Neuronal stem cell (in vitro differentiated cells): Measurements from ENCODE around the gene WDR81.
A peak's percentile ranks its signal among the peaks of the same experiment; 100 is the strongest.

Source experiments
- DNase-seq: peaks from one replicate; pipeline ENCODE4 v3.0.0-alpha.2; 2013; ENCODE audit warnings: low spot score
- H2AFZ ChIP-seq: one replicate; pipeline ENCODE4 v1.6.1; 2013; ENCODE audit warnings: mild to moderate bottlenecking, low read length, inconsistent platforms
- H2AK5ac ChIP-seq: 2 replicates; pipeline ENCODE4 v1.6.1; 2013; ENCODE audit warnings: low read depth, mild to moderate bottlenecking, inconsistent platforms, low read length, moderate library complexity, mixed read lengths
- H2BK120ac ChIP-seq: 2 replicates; pipeline ENCODE4 v1.6.1; 2013; ENCODE audit warnings: low read depth, mild to moderate bottlenecking, inconsistent platforms, low read length, moderate library complexity, mixed read lengths
- H2BK12ac ChIP-seq: one replicate; pipeline ENCODE4 v1.6.1; 2013; ENCODE audit warnings: low read length, inconsistent platforms
- H2BK15ac ChIP-seq: 2 replicates; pipeline ENCODE4 v1.6.1; 2013; ENCODE audit warnings: mild to moderate bottlenecking, low read length, inconsistent platforms, mixed read lengths
- H2BK5ac ChIP-seq: one replicate; pipeline ENCODE4 v1.6.1; 2013; ENCODE audit warnings: inconsistent platforms, mild to moderate bottlenecking, low read length, moderate library complexity
- H3K14ac ChIP-seq: one replicate; pipeline ENCODE4 v1.6.1; 2013; ENCODE audit warnings: low read length, inconsistent platforms
- H3K18ac ChIP-seq: 2 replicates; pipeline ENCODE4 v1.6.1; 2013; ENCODE audit warnings: low read length, inconsistent platforms
- H3K23ac ChIP-seq: 2 replicates; pipeline ENCODE4 v1.6.1; 2013; ENCODE audit warnings: low read depth, mild to moderate bottlenecking, mixed read lengths, low read length, inconsistent platforms; ENCODE audit not compliant: poor library complexity
- H3K27ac ChIP-seq: replicated peaks from 3 replicates; pipeline ENCODE4 v1.5.1; 2013; ENCODE audit warnings: low read length, inconsistent platforms
- H3K27me3 ChIP-seq, 3 experiments: 2 replicates each; pipeline ENCODE4 v1.6.1; 2013; ENCODE audit warnings: low read length in 3 of 3, mild to moderate bottlenecking in 2 of 3, inconsistent platforms in 1 of 3, low read depth in 1 of 3, mixed read lengths in 1 of 3, moderate library complexity in 1 of 3; ENCODE audit not compliant: control insufficient read depth in 3 of 3, insufficient read depth in 3 of 3
- H3K36me3 ChIP-seq, 2 donors: replicated peaks in 1 of 2; 2 replicates each; pipeline ENCODE4 v1.6.1; 2013; ENCODE audit warnings: low read length in 2 of 2; ENCODE audit not compliant: control insufficient read depth in 2 of 2, insufficient read depth in 2 of 2
- H3K4ac ChIP-seq: 2 replicates; pipeline ENCODE4 v1.6.1; 2013; ENCODE audit warnings: inconsistent platforms, mild to moderate bottlenecking, low read length, moderate library complexity
- H3K4me1 ChIP-seq, 2 donors: 1 replicate in 1 of 2; 2 replicates in 1 of 2; pipeline ENCODE4 v1.6.1; 2013; ENCODE audit warnings: low read length in 2 of 2, low read depth in 1 of 2; ENCODE audit not compliant: control insufficient read depth in 2 of 2, insufficient read depth in 1 of 2
- H3K4me2 ChIP-seq: one replicate; pipeline ENCODE4 v1.6.1; 2013; ENCODE audit warnings: mild to moderate bottlenecking, low read length, inconsistent platforms; ENCODE audit not compliant: insufficient read depth, poor library complexity, severe bottlenecking
- H3K4me3 ChIP-seq, 2 donors: 2 replicates each; pipeline ENCODE4 v1.5.1; 2013; ENCODE audit warnings: low read length in 2 of 2, mild to moderate bottlenecking in 2 of 2, inconsistent platforms in 1 of 2, moderate library complexity in 1 of 2
- H3K79me1 ChIP-seq: one replicate; pipeline ENCODE4 v1.6.1; 2013; ENCODE audit warnings: low read depth, mild to moderate bottlenecking, inconsistent platforms, low read length, moderate library complexity
- H3K9ac ChIP-seq: one replicate; pipeline ENCODE4 v1.6.1; 2013; ENCODE audit warnings: mild to moderate bottlenecking, low read depth, low read length, inconsistent platforms; ENCODE audit not compliant: poor library complexity
- H3K9me3 ChIP-seq, 2 donors: replicated peaks in 1 of 2; 2 replicates each; pipeline versions ENCODE3 to v1.6.1; 2013; ENCODE audit warnings: low read length in 2 of 2, mild to moderate bottlenecking in 2 of 2, inconsistent platforms in 1 of 2, low read depth in 1 of 2, mixed read lengths in 1 of 2, moderate library complexity in 1 of 2; ENCODE audit not compliant: control insufficient read depth in 2 of 2, insufficient read depth in 1 of 2
- H4K8ac ChIP-seq: one replicate; pipeline ENCODE4 v1.6.1; 2013; ENCODE audit warnings: low read depth, mild to moderate bottlenecking, inconsistent platforms, low read length, moderate library complexity
- H4K91ac ChIP-seq: one replicate; pipeline ENCODE4 v1.6.1; 2013; ENCODE audit warnings: low read length, low read depth, mild to moderate bottlenecking, inconsistent platforms; ENCODE audit not compliant: poor library complexity
- WGBS, 2 donors: extraction: QIAGEN DNeasy Blood & Tissue Kit; methylation state at CpG; one replicate each; pipeline ENCODE4 v1.1.7; 2013; ENCODE audit warnings: missing lambda C conversion rate in 2 of 2, mixed read lengths in 1 of 2; ENCODE audit not compliant: insufficient read length in 2 of 2, insufficient replicate concordance in 1 of 2; ENCODE audit errors: extremely low coverage in 2 of 2; 5-methylcytosine and 5-hydroxymethylcytosine counted together

WDR81 gene

GRCh38 chr17:1753767-1754429 is 29.4 kb downstream of the WDR81 start:
- H3K4me1 ChIP-seq: peaks cover 3 to 10% of the 10 kb centered on the region in 2 donors
- peaks cover 1% of the 10 kb centered on the region for H3K79me1 ChIP-seq
- peak overlapping the region; percentile 85 for H4K91ac ChIP-seq
- peak overlapping the region; percentile 98 for H2AK5ac ChIP-seq
- peak overlapping the region; percentile 85 for H3K4ac ChIP-seq
- peak overlapping the region; percentile 87 for H3K18ac ChIP-seq
- WGBS, 2 donors: no CpG with 5 or more reads among the region's 23 CpGs
- H2BK5ac ChIP-seq: peak overlapping the region; percentile 57
- DNase-seq: no peak
- H2BK15ac ChIP-seq: no peak overlapping the region
- peak overlapping the region; percentile 97 for H3K23ac ChIP-seq
- H3K4me2 ChIP-seq: no peak overlapping the region
- no peak overlapping the region for H4K8ac ChIP-seq
- H2BK12ac ChIP-seq: peak overlapping the region; percentile 90
- H3K27ac ChIP-seq: no peak overlapping the region
- H3K27me3 ChIP-seq: peaks cover 0 to 11% (median 0%) of the 10 kb centered on the region in 3 experiments
- H2BK120ac ChIP-seq: no peak overlapping the region
- H3K14ac ChIP-seq: peak overlapping the region; percentile 64
- H3K9me3 ChIP-seq: peaks cover 0 to 1% of the 10 kb centered on the region in 2 donors
- H3K9ac ChIP-seq: no peak overlapping the region
- H3K36me3 ChIP-seq: no peaks in the 10 kb centered on the region
- H3K4me3 ChIP-seq: no peak overlapping the region
- H2AFZ ChIP-seq: peak overlapping the region; percentile 53

DNA sequence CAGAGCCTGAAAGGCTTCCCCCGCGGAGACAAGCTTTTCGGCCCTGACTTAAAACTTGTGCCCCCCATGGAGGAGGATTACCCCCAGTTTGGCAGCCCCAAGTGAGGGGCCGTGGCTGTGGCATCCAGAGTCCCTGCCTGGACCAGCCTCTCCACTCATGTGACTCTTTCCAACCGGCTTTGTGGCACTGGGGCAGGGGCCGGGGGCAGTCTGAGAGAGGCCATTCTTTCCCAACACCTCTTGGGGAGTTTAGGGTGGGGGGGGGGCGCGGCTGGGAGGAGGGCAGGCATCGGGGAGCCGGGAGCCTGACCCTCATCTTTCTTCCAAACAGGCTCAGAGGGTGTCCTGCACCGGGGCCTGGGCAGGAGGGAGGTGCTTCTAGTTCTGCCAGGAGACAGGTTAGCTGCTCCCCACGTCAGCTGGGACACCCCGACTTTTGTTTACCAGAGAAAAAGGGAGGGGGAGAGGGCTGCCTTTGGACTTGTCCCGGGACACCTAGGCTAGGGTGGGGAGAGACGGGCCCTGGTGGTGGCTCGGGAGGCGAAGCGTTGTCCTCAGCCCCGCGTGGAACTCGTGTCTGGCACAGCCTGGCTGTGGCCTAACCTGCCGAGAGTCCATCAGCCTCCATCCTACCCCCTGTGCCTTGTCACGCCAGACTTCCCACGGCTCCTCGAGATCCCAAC is 30.1 kb downstream of the WDR81 start:
- peak overlapping the region; percentile 92 for H2BK15ac ChIP-seq
- H4K91ac ChIP-seq: peak overlapping the region; percentile 85
- peak overlapping the region; percentile 83 for H3K18ac ChIP-seq
- H3K27ac ChIP-seq: no peak overlapping the region
- H4K8ac ChIP-seq: no peak overlapping the region
- peak overlapping the region; percentile 97 for H3K23ac ChIP-seq
- H3K4me2 ChIP-seq: no peak overlapping the region
- H3K36me3 ChIP-seq: no peaks in the 10 kb centered on the region
- no peak overlapping the region for H3K4me3 ChIP-seq
- no CpG with 5 or more reads among the region's 25 CpGs for WGBS, 2 donors
- no peak overlapping the region for H2BK12ac ChIP-seq
- H3K27me3 ChIP-seq: peaks cover 0 to 11% (median 0%) of the 10 kb centered on the region in 3 experiments
- H3K4ac ChIP-seq: no peak overlapping the region
- peak overlapping the region; percentile 57 for H2BK5ac ChIP-seq
- no peak for DNase-seq
- peaks cover 1% of the 10 kb centered on the region for H3K79me1 ChIP-seq
- peaks cover 0 to 1% of the 10 kb centered on the region in 2 donors for H3K9me3 ChIP-seq
- H3K4me1 ChIP-seq: peaks cover 3 to 10% of the 10 kb centered on the region in 2 donors
- H2AK5ac ChIP-seq: peak overlapping the region; percentile 98
- no peak overlapping the region for H2BK120ac ChIP-seq
- no peak overlapping the region for H3K9ac ChIP-seq
- peak overlapping the region; percentile 53 for H2AFZ ChIP-seq
- no peak overlapping the region for H3K14ac ChIP-seq

DNA sequence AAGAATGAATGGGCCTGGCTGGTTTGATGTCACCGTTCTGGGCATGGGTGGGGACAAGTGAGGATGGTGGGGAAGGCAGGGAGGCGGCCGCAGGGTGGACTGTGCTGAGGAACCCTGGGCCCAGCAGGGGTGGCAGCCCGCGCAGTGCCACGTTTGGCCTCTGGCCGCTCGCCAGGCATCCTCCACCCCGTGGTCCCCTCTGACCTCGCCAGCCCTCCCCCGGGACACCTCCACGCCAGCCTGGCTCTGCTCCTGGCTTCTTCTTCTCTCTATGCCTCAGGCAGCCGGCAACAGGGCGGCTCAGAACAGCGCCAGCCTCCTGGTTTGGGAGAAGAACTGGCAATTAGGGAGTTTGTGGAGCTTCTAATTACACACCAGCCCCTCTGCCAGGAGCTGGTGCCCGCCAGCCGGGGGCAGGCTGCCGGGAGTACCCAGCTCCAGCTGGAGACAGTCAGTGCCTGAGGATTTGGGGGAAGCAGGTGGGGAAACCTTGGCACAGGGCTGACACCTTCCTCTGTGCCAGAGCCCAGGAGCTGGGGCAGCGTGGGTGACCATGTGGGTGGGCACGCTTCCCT is 30.8 kb downstream of the WDR81 start:
- Histone ChIP-seq H3K4me1 (peaks cover 3 to 10% of the 10 kb centered on the region in 2 donors), H3K27me3 (peaks cover 0 to 11% (median 0%) of the 10 kb centered on the region in 3 experiments), H2BK5ac (peak overlapping the region; percentile 57), H4K91ac (no peak overlapping the region), H3K36me3 (no peaks in the 10 kb centered on the region), H3K27ac (no peak overlapping the region), H3K9me3 (peaks cover 0 to 1% of the 10 kb centered on the region in 2 donors), H2BK120ac (no peak overlapping the region), H3K4ac (no peak overlapping the region), H2AK5ac (peak overlapping the region; percentile 95), H3K23ac (peak overlapping the region; percentile 85), H4K8ac (peak overlapping the region; percentile 17), H3K18ac (peak overlapping the region; percentile 80), H2BK15ac (peak overlapping the region; percentile 92), H2BK12ac (peak overlapping the region; percentile 58), H3K14ac (peak overlapping the region; percentile 99), H3K79me1 (peaks cover 1% of the 10 kb centered on the region), H3K4me2 (no peak overlapping the region), H3K4me3 (no peak overlapping the region), H3K9ac (peak overlapping the region; percentile 60), H2AFZ (peak overlapping the region; percentile 87)
- no peak for DNase-seq
- WGBS, 2 donors: no CpG with 5 or more reads among the region's 20 CpGs

DNA sequence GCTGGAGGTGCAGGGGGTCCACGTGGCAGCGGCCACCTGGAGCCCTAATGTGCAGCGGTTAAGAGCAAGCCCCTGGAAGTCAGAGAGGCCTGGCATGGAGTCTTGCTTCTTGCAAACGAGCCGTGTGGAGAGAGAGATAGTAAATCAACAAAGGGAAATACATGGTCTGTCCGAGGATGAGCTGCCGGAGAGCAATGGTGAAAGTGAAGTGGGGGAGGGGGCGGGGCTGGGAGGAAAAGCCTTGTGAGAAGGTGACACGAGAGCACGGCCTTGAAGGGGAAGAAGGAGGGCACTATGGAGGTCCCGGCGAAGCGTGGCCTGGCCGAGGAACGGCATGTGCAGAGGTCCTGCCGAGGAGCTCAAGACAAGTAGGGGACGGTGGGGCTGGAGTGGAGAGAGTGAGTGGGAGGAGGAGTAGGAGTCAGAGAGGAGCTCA is 31.3 kb downstream of the WDR81 start:
- no peak overlapping the region for H2BK5ac ChIP-seq
- H2AK5ac ChIP-seq: peak overlapping the region; percentile 95
- peak overlapping the region; percentile 65 for H4K8ac ChIP-seq
- no peak overlapping the region for H3K4me2 ChIP-seq
- H3K4me3 ChIP-seq: no peak overlapping the region
- H2BK12ac ChIP-seq: peak overlapping the region; percentile 41
- peaks cover 1% of the 10 kb centered on the region for H3K79me1 ChIP-seq
- H3K23ac ChIP-seq: peak overlapping the region; percentile 85
- no peak overlapping the region for H2BK120ac ChIP-seq
- H2BK15ac ChIP-seq: no peak overlapping the region
- DNase-seq: no peak
- H3K4ac ChIP-seq: no peak overlapping the region
- H2AFZ ChIP-seq: peak overlapping the region; percentile 87
- H3K27me3 ChIP-seq: peaks cover 0 to 11% (median 0%) of the 10 kb centered on the region in 3 experiments
- no peaks in the 10 kb centered on the region for H3K36me3 ChIP-seq
- peaks cover 0 to 1% of the 10 kb centered on the region in 2 donors for H3K9me3 ChIP-seq
- H3K18ac ChIP-seq: peak overlapping the region; percentile 80
- peaks cover 3 to 7% of the 10 kb centered on the region in 2 donors for H3K4me1 ChIP-seq
- WGBS, 2 donors: no CpG with 5 or more reads among the region's 17 CpGs
- no peak overlapping the region for H3K27ac ChIP-seq
- no peak overlapping the region for H4K91ac ChIP-seq
- peak overlapping the region; percentile 60 for H3K9ac ChIP-seq
- H3K14ac ChIP-seq: peak overlapping the region; percentile 71
